ENCODE results near the gene CORO7. TPM values are rescaled to one million over a fixed set of nuclear protein-coding genes. Genes with fewer than 3 reads are reported as not detected.

CORO7 gene
- polyA plus RNA-seq, 3 donors, result 44.7 to 181 (median 68.4) TPM

DNA sequence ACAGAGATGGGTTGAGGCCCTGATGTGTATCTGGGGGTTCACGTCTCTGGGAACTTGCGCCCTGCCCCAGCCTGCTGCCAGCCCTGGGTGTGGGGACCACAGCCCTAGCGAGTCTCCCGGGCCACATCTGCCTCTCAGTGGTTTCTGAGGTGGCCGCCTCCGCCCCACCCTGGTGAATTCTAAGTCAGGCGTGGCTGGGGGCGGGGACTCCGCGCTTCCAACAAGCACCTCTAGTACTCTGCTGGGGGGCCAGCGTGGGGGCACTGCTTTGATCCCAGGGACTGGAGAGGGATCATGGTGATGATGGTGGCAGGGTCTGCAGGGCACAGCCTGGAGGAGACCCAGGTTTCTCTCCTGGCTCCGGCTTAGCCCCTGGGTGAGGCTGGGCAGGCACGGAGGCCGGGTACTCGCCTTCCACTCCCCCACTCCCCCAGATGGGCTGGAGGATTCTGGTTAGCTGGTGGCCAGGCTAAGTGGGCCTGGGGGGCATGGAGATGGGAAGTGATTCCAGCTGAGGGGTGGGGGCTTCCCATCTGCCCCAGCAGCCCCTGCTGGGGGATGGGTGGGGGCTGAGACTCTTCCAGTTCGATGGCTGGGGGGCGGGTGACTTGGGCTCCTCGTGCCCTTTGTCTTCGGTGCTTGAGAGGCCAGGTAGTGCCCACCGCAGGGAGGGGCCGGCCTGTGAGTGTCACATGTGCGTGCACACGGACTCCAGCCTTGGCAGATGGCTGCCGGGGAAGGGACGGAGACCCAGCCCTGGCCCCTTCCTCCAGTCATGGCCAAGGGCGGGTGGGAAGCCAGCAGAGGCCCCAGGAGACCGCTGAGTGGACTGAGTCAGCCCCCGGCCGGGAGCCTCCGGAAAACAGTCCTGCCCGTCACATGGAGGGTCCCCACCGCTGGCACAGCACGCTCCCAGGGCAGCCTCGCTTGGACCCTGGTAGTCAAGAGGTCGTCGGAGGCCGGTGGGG, 96.7 kb downstream of the CORO7 start:
- TF ChIP-seq, protein P1, sequence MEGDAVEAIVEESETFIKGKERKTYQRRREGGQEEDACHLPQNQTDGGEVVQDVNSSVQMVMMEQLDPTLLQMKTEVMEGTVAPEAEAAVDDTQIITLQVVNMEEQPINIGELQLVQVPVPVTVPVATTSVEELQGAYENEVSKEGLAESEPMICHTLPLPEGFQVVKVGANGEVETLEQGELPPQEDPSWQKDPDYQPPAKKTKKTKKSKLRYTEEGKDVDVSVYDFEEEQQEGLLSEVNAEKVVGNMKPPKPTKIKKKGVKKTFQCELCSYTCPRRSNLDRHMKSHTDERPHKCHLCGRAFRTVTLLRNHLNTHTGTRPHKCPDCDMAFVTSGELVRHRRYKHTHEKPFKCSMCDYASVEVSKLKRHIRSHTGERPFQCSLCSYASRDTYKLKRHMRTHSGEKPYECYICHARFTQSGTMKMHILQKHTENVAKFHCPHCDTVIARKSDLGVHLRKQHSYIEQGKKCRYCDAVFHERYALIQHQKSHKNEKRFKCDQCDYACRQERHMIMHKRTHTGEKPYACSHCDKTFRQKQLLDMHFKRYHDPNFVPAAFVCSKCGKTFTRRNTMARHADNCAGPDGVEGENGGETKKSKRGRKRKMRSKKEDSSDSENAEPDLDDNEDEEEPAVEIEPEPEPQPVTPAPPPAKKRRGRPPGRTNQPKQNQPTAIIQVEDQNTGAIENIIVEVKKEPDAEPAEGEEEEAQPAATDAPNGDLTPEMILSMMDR (IDR thresholded peaks at IDR 0.05), result no peak
- Histone ChIP-seq H3K9me3 (replicated peaks in 1 of 2; ENCODE audit: control insufficient read depth in 1 of 2, insufficient read depth in 1 of 2, low read length in 2 of 2) (peaks cover 0 to 1% of the 10 kb centered on the region in 2 donors), H3K27ac (ENCODE audit: low read depth in 1 of 2, low read length in 2 of 2) (no peak overlapping the region), H3K9ac (ENCODE audit: insufficient read depth, low read length, poor library complexity, severe bottlenecking) (no peak overlapping the region), H3K4me1 (ENCODE audit: control insufficient read depth in 1 of 2, insufficient read depth in 2 of 2, low read length in 2 of 2) (peaks cover 10 to 14% of the 10 kb centered on the region in 2 donors), H3K27me3 (ENCODE audit: control insufficient read depth in 2 of 2, insufficient read depth in 2 of 2, low read length in 2 of 2) (peaks cover 9 to 26% of the 10 kb centered on the region in 2 donors), H2AFZ (ENCODE audit: insufficient read depth, low read depth, low read length, poor library complexity, severe bottlenecking) (no peak overlapping the region), H3K4me2 (replicated peaks; ENCODE audit: extremely low read depth, low read length, poor library complexity, severe bottlenecking) (no peak overlapping the region), H3K79me2 (ENCODE audit: insufficient read depth, low read length) (no peaks in the 10 kb centered on the region), H3K4me3 (replicated peaks in 1 of 3; ENCODE audit: low read depth in 2 of 3, low read length in 3 of 3) (no peak overlapping the region), H4K20me1 (ENCODE audit: insufficient read depth, low read length) (no peaks in the 10 kb centered on the region), H3K36me3 (replicated peaks in 1 of 2; ENCODE audit: control insufficient read depth in 1 of 2, insufficient read depth in 2 of 2, low read length in 2 of 2) (no peaks in the 10 kb centered on the region)
- peaks cover 15 to 51% (median 17%) of the 10 kb centered on the region in 3 donors for H3K27me3 Mint-ChIP-seq (ENCODE audit: low read depth in 3 of 3)
- H3K27ac Mint-ChIP-seq, result no peak overlapping the region
- peaks cover 3% of the 10 kb centered on the region for H3K4me1 Mint-ChIP-seq
- DNase-seq, result no peak
- H3K9me3 Mint-ChIP-seq, result peaks cover 0 to 3% (median 2%) of the 10 kb centered on the region in 7 donors
- WGBS (ENCODE audit: insufficient coverage), result 80% methylated on average over 27 of the region's 37 CpGs
- intact Hi-C loops (cut with micrococcal nuclease), result no loop called here
- H3K4me3 Mint-ChIP-seq, result no peak overlapping the region
- H3K36me3 Mint-ChIP-seq, result peaks cover 0 to 3% of the 10 kb centered on the region in 2 donors

DNA sequence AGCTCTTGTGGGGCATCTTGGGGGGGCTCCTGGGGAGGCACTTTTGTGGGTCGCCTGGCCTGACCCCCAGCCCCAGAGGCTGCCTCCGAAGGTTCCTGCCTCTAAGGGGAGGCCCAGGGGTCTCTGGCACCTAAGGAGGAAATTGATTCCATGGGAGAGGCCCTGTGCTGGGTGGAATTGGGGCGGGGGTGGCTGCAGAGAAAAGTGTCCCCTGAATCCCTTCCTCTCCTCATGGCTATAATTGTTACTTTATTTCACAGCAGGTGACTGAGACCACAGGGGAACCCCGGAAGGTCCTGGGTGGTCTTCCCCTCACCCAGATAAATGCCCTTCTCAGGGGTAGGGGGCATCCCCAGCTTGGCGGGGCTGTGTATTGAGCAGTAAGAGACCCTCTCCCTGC, 97.4 kb downstream of the CORO7 start:
- Mint-ChIP-seq H3K4me1 (peaks cover 9% of the 10 kb centered on the region), H3K36me3 (peaks cover 6 to 10% of the 10 kb centered on the region in 2 donors), H3K27me3 (ENCODE audit: low read depth in 3 of 3) (peaks cover 23 to 57% (median 24%) of the 10 kb centered on the region in 3 donors), H3K4me3 (no peak overlapping the region), H3K27ac (no peak overlapping the region), H3K9me3 (peaks cover 0 to 8% (median 3%) of the 10 kb centered on the region in 7 donors)
- Histone ChIP-seq H2AFZ (ENCODE audit: insufficient read depth, low read depth, low read length, poor library complexity, severe bottlenecking) (no peak overlapping the region), H4K20me1 (ENCODE audit: insufficient read depth, low read length) (no peaks in the 10 kb centered on the region), H3K9ac (ENCODE audit: insufficient read depth, low read length, poor library complexity, severe bottlenecking) (no peak overlapping the region), H3K79me2 (ENCODE audit: insufficient read depth, low read length) (no peaks in the 10 kb centered on the region), H3K27me3 (ENCODE audit: control insufficient read depth in 2 of 2, insufficient read depth in 2 of 2, low read length in 2 of 2) (peaks cover 16 to 33% of the 10 kb centered on the region in 2 donors), H3K4me1 (ENCODE audit: control insufficient read depth in 1 of 2, insufficient read depth in 2 of 2, low read length in 2 of 2) (peaks cover 12 to 17% of the 10 kb centered on the region in 2 donors), H3K4me3 (replicated peaks in 1 of 3; ENCODE audit: low read depth in 2 of 3, low read length in 3 of 3) (no peak overlapping the region), H3K36me3 (replicated peaks in 1 of 2; ENCODE audit: control insufficient read depth in 1 of 2, insufficient read depth in 2 of 2, low read length in 2 of 2) (no peaks in the 10 kb centered on the region), H3K4me2 (replicated peaks; ENCODE audit: extremely low read depth, low read length, poor library complexity, severe bottlenecking) (no peak overlapping the region), H3K27ac (ENCODE audit: low read depth in 1 of 2, low read length in 2 of 2) (no peak overlapping the region), H3K9me3 (replicated peaks in 1 of 2; ENCODE audit: control insufficient read depth in 1 of 2, insufficient read depth in 1 of 2, low read length in 2 of 2) (peaks cover 0 to 8% of the 10 kb centered on the region in 2 donors)
- no peak for DNase-seq
- 93% methylated on average over 2 of the region's 5 CpGs for WGBS (ENCODE audit: insufficient coverage)
- intact Hi-C loops (cut with micrococcal nuclease), result no loop called here
- TF ChIP-seq, protein P1 (IDR thresholded peaks at IDR 0.05), result no peak

Data from CD14-positive monocyte (primary cell).